CD4-positive, CD25-positive, alpha-beta regulatory T cell (primary cell): ENCODE results near the gene GH2. TPM values are rescaled to one million over a fixed set of nuclear protein-coding genes. Genes with fewer than 3 reads are reported as not detected.
"Not testable (repeated sequence)": the region's sequence is repeated elsewhere in the genome, so short reads cannot be mapped to it uniquely, and the experiment has no call there.

Experiments
- ATAC-seq, 2 donors: fragments of 150-1000 bp; cut with Tn5 transposase; one replicate each; pipeline ENCODE4 v1.10.0; 2021; ENCODE audit warnings: low read depth in 2 of 2, moderate number of reproducible peaks in 2 of 2, moderate library complexity in 1 of 2
- DNase-seq, 3 donors: peaks; one replicate each; pipeline versions ENCODE4 v3.0.0 to v3.0.0-alpha.2; 2012 to 2022; ENCODE audit warnings: mixed read lengths in 1 of 3
- H3K27ac ChIP-seq: one replicate; pipeline ENCODE4 v1.7.0; 2013; ENCODE audit warnings: mild to moderate bottlenecking, low read length; ENCODE audit not compliant: insufficient read depth, poor library complexity, severe bottlenecking
- H3K27me3 ChIP-seq: one replicate; pipeline ENCODE4 v1.7.0; 2013; ENCODE audit warnings: low read length; ENCODE audit not compliant: control insufficient read depth, insufficient read depth
- H3K36me3 ChIP-seq: one replicate; pipeline ENCODE4 v1.7.0; 2013; ENCODE audit warnings: mild to moderate bottlenecking, low read length, moderate library complexity; ENCODE audit not compliant: control insufficient read depth, insufficient read depth
- H3K4me1 ChIP-seq: 2 replicates; pipeline ENCODE4 v1.7.0; 2013; ENCODE audit warnings: mild to moderate bottlenecking, low read length; ENCODE audit not compliant: insufficient read depth, control insufficient read depth, poor library complexity, severe bottlenecking
- H3K4me3 ChIP-seq: one replicate; pipeline ENCODE4 v1.7.0; 2013; ENCODE audit warnings: low read depth, mild to moderate bottlenecking, low read length, moderate library complexity
- H3K9me3 ChIP-seq, 2 experiments: 1 replicate in 1 of 2; 2 replicates in 1 of 2; pipeline ENCODE4 v1.7.0; 2013; ENCODE audit warnings: low read length in 2 of 2, mild to moderate bottlenecking in 1 of 2, moderate library complexity in 1 of 2; ENCODE audit not compliant: control insufficient read depth in 2 of 2
- H3K27ac Mint-ChIP-seq, 3 donors: one replicate each; pipeline ENCODE4 v1.8.0; 2020 to 2022; ENCODE audit warnings: mild to moderate bottlenecking in 3 of 3, mixed read lengths in 3 of 3, moderate library complexity in 2 of 3
- H3K27me3 Mint-ChIP-seq: one replicate; pipeline ENCODE4 v1.8.0; 2022; ENCODE audit warnings: mild to moderate bottlenecking, mixed read lengths
- H3K36me3 Mint-ChIP-seq: one replicate; pipeline ENCODE4 v1.8.0; 2020; ENCODE audit warnings: mixed read lengths
- H3K4me1 Mint-ChIP-seq, 4 donors: one replicate each; pipeline ENCODE4 v1.8.0; 2020 to 2022; ENCODE audit warnings: mixed read lengths in 4 of 4, mild to moderate bottlenecking in 1 of 4
- H3K4me3 Mint-ChIP-seq, 4 donors: one replicate each; pipeline ENCODE4 v1.8.0; 2020 to 2022; ENCODE audit warnings: mild to moderate bottlenecking in 4 of 4, mixed read lengths in 4 of 4, moderate library complexity in 3 of 4
- H3K9me3 Mint-ChIP-seq, 7 donors: one replicate each; pipeline ENCODE4 v1.8.0; 2020 to 2022; ENCODE audit warnings: mixed read lengths in 7 of 7, mild to moderate bottlenecking in 3 of 7, moderate library complexity in 2 of 7
- polyA plus RNA-seq, 4 donors: library from polyadenylated mRNA; unstranded; fragments of 300-500 nt; fragmentation: Illumina TruSeq; gene quantifications; one replicate each; pipeline ENCODE4 v1.2.3, GENCODE V29; 2021
- total RNA-seq: library from RNA; stranded (reverse); gene quantifications from one replicate; pipeline ENCODE4 v1.2.3, GENCODE V29; 2022

GH2 gene
- total and polyA plus RNA-seq, 5 donors from 2014 or later: not detected

DNA sequence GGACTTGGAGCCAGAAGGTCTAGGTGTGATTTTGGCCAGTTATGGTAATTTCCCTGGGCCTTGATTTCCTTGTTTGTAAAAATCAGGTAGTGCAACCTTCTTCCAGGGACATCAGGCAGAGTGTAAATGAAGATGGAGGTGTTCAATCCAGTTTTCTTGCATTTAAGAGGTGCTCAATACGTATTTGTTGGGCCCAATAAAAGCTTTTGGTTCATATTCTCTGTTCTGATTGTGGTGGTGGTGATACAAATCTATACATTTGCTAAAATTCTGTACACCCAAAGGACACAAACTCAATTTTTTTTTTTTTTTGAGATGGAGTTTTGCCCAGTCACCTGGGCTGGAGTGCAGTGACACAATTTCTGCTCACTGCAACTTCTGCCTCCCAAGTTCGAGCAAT is 44.4 kb upstream of the GH2 start:
- H3K27ac Mint-ChIP-seq: no peak overlapping the region
- H3K27ac ChIP-seq: no peak overlapping the region
- H3K4me3 Mint-ChIP-seq: no peak overlapping the region

GRCh38 chr17:63925615-63926014 is 43.9 kb upstream of the GH2 start:
- Histone ChIP-seq H3K36me3 (peaks cover 13% of the 10 kb centered on the region), H3K4me1 (peaks cover 5% of the 10 kb centered on the region), H3K27me3 (no peaks in the 10 kb centered on the region), H3K9me3 (no peaks in the 10 kb centered on the region), H3K4me3 (no peak overlapping the region), H3K27ac (no peak overlapping the region)
- Mint-ChIP-seq H3K4me1 (peaks cover 0 to 9% (median 3%) of the 10 kb centered on the region in 4 donors), H3K9me3 (no peaks in the 10 kb centered on the region), H3K4me3 (no peak overlapping the region), H3K36me3 (no peaks in the 10 kb centered on the region), H3K27ac (no peak overlapping the region), H3K27me3 (no peaks in the 10 kb centered on the region)
- no peak for DNase-seq
- peak; percentile 26 to 37 for ATAC-seq

More for the DNA sequence above, 44.4 kb upstream of the GH2 start:
- no peaks in the 10 kb centered on the region for H3K27me3 Mint-ChIP-seq
- Histone ChIP-seq H3K36me3 (peaks cover 13% of the 10 kb centered on the region), H3K4me1 (peaks cover 11% of the 10 kb centered on the region), H3K4me3 (no peak overlapping the region), H3K27me3 (no peaks in the 10 kb centered on the region), H3K9me3 (no peaks in the 10 kb centered on the region)
- no peak for DNase-seq
- H3K4me1 Mint-ChIP-seq: peaks cover 0 to 15% (median 8%) of the 10 kb centered on the region in 4 donors
- no peaks in the 10 kb centered on the region for H3K9me3 Mint-ChIP-seq
- no peak for ATAC-seq
- no peaks in the 10 kb centered on the region for H3K36me3 Mint-ChIP-seq

- H3K4me3 Mint-ChIP-seq, H3K36me3 Mint-ChIP-seq, H3K4me3 ChIP-seq, H3K36me3 ChIP-seq, H3K27me3 Mint-ChIP-seq, H3K27ac ChIP-seq, H3K27me3 ChIP-seq, ATAC-seq, DNase-seq, H3K4me1 ChIP-seq, H3K9me3 Mint-ChIP-seq, H3K9me3 ChIP-seq: not testable (repeated sequence)
- peaks cover 0 to 18% (median 6%) of the 10 kb centered on the region in 4 donors for H3K4me1 Mint-ChIP-seq
- H3K27ac Mint-ChIP-seq: peak overlapping the region in 1 of 3 donors; percentile 14
These were observed 40.7 kb upstream of the GH2 start for GRCh38 chr17:63922402-63922801.

- H3K36me3 Mint-ChIP-seq, H3K27me3 Mint-ChIP-seq, H3K36me3 ChIP-seq, H3K27ac ChIP-seq, H3K4me1 ChIP-seq, H3K4me1 Mint-ChIP-seq, H3K4me3 ChIP-seq, DNase-seq, ATAC-seq, H3K9me3 ChIP-seq, H3K27me3 ChIP-seq, H3K27ac Mint-ChIP-seq, H3K9me3 Mint-ChIP-seq: not testable (repeated sequence)
- H3K4me3 Mint-ChIP-seq: peak overlapping the region in 1 of 4 donors; percentile 62
These were observed 39.0 kb upstream of the GH2 start for GRCh38 chr17:63920779-63921178.

DNA sequence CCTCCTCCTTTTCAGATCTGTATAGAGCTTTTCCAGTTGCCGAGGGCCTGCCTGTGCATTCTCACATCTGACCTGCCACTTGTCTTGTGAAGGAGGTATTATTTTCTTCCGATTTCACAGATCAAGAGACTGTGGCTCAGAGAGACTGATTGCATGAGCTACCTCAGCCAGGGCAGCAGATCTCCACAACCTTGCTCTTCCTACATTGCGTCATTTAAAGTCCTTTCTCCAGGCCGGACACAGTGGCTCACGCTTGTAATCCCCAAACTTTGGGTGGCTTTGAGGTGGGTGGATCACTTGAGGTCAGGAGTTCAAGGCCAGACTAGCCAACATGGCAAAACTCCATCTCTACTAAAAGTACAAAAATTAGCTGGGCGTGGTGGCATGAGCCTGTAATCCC is 38.3 kb upstream of the GH2 start:
- ATAC-seq, H3K27me3 ChIP-seq, DNase-seq: not testable (repeated sequence)

DNA sequence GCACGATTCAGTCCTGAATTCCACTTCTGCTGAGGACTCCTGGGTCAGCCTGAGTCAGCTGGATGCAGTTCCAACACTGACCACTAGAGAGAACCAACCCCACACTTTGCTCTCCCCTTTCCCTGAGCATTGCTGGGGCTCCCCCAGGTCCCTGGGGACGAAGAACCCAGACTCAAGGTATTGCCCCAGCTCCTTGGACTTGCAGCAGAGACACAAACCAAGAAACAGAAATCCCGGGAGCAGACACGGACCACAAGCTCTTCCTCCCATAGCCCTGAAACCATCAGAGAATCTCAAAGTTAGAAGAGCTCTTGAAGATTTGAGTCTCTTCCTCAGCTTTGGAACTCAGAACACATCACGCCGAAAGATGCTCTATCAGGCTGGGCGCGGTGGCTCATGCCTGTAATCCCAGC is 37.6 kb upstream of the GH2 start:
- no peaks in the 10 kb centered on the region for H3K9me3 ChIP-seq
- Mint-ChIP-seq H3K4me3 (no peak overlapping the region), H3K27ac (peak overlapping the region in 2 of 3 donors; percentile 64 to 75), H3K36me3 (no peaks in the 10 kb centered on the region), H3K4me1 (peaks cover 0 to 10% (median 6%) of the 10 kb centered on the region in 4 donors), H3K27me3 (no peaks in the 10 kb centered on the region), H3K9me3 (no peaks in the 10 kb centered on the region)
- peak; percentile 88 for ATAC-seq
- peaks cover 7% of the 10 kb centered on the region for H3K4me1 ChIP-seq
- no peak overlapping the region for H3K27ac ChIP-seq
- H3K27me3 ChIP-seq: no peaks in the 10 kb centered on the region
- H3K4me3 ChIP-seq: no peak overlapping the region
- H3K36me3 ChIP-seq: no peaks in the 10 kb centered on the region
- DNase-seq: peak; percentile 61 to 81 (median 75)

More for the DNA sequence above, 38.3 kb upstream of the GH2 start:
- not testable (repeated sequence) for H3K9me3 ChIP-seq, H3K27me3 Mint-ChIP-seq, H3K4me3 ChIP-seq, H3K4me1 ChIP-seq, H3K36me3 ChIP-seq, H3K36me3 Mint-ChIP-seq, H3K27ac Mint-ChIP-seq, H3K27ac ChIP-seq, H3K9me3 Mint-ChIP-seq, H3K4me1 Mint-ChIP-seq, H3K4me3 Mint-ChIP-seq

DNA sequence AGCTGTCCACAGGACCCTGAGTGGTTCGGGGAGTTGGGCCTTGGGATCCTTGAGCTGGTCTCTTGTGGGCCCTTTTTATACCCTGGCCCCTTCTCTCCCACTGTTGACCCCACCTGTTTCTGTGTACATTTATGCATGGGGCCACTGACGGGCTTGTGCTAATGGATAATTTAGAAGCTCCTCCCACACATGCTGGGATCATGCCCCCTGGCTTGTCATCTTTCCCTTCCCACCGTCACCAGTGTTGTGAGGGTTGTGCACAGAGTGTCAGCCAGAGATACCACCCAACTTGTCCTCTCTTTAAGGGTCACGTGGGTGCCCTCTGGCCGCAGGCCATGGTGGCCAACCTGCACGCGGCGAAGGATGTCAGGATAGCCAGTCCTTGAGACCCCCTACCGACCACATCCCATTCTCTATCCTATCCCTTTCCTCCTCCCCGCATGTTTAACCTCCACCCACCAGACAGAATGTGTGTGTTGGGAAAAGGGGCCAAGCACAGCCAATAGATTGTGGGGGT is 37.1 kb upstream of the GH2 start, which contains the start of gene GH1:
Gene GH1, minus strand, starts transcription at position 51 of the 517 bp plus-strand sequence. CDS start 63 bp downstream, outside the sequence.
- not testable (repeated sequence) for H3K27ac ChIP-seq, H3K36me3 Mint-ChIP-seq, DNase-seq, H3K27me3 ChIP-seq, H3K4me1 Mint-ChIP-seq, H3K9me3 Mint-ChIP-seq, H3K27me3 Mint-ChIP-seq, H3K36me3 ChIP-seq, H3K4me3 Mint-ChIP-seq, H3K9me3 ChIP-seq, H3K4me1 ChIP-seq, ATAC-seq, H3K4me3 ChIP-seq
- peak within 1 kb of the TSS in 2 of 3 donors; percentile 64 to 75 for H3K27ac Mint-ChIP-seq

- Histone ChIP-seq H3K4me1 (peaks cover 7% of the 10 kb centered on the region), H3K36me3 (no peaks in the 10 kb centered on the region), H3K9me3 (no peaks in the 10 kb centered on the region), H3K4me3 (no peak overlapping the region), H3K27me3 (no peaks in the 10 kb centered on the region), H3K27ac (no peak overlapping the region)
- ATAC-seq (no peak), DNase-seq (no peak)
- Mint-ChIP-seq H3K27me3 (peaks cover under 1% of the 10 kb centered on the region), H3K4me3 (no peak overlapping the region), H3K4me1 (peaks cover 0 to 10% (median 6%) of the 10 kb centered on the region in 4 donors), H3K36me3 (no peaks in the 10 kb centered on the region), H3K9me3 (no peaks in the 10 kb centered on the region), H3K27ac (no peak overlapping the region)
These were observed 36.6 kb upstream of the GH2 start for GRCh38 chr17:63918305-63918704.
